ENCODE data around the gene PGRMC1.

GRCh38 chrX:119252716-119253115, 16.6 kb downstream of the PGRMC1 start:
- TF ChIP-seq EZH2phosphoT487 (IDR thresholded peaks at IDR 0.05; ENCODE audit: borderline replicate concordance, low read length) (no peak), CTCF (conservative IDR thresholded peaks at IDR 0.05; ENCODE audit: low read depth, low read length) (no peak), EZH2 (IDR thresholded peaks at IDR 0.05; ENCODE audit: low read length, unreplicated experiment) (no peak)

Measured in PC-3 (cell line).